Activated CD8-positive, alpha-beta T cell treated with anti-CD3 and anti-CD28 coated beads for 36 hours (primary cell): ENCODE results near the gene RS1. TPM values are rescaled to one million over a fixed set of nuclear protein-coding genes. Genes with fewer than 3 reads are reported as not detected.

Experiments used
- ATAC-seq: fragments of 200-7000 bp; cut with Tn5 transposase; one replicate; pipeline ENCODE4 v1.10.0; 2021; ENCODE audit warnings: mild to moderate bottlenecking, moderate library complexity
- CTCF ChIA-PET: fragments of 350-600 bp; sonication (Branson Sonifier 250); formaldehyde crosslinking; loops from one replicate; lab custom pipeline; 2021; ENCODE audit warnings: antibody characterized with exemption; lab: Charles Lee
- POLR2A ChIA-PET: fragments of 350-600 bp; sonication (Branson Sonifier 250); formaldehyde crosslinking; loops from one replicate; lab custom pipeline; 2021; ENCODE audit warnings: antibody characterized with exemption; lab: Charles Lee
- DNase-seq: peaks from one replicate; pipeline ENCODE4 v3.0.0-alpha.2; 2020
- H3K27ac Mint-ChIP-seq: one replicate; pipeline ENCODE4 v1.8.0; 2021; ENCODE audit warnings: mild to moderate bottlenecking, mixed read lengths
- H3K27me3 Mint-ChIP-seq: one replicate; pipeline ENCODE4 v1.8.0; 2021; ENCODE audit warnings: mixed read lengths
- H3K36me3 Mint-ChIP-seq: one replicate; pipeline ENCODE4 v1.8.0; 2021; ENCODE audit warnings: low read depth, mixed read lengths
- H3K4me1 Mint-ChIP-seq: one replicate; pipeline ENCODE4 v1.8.0; 2021; ENCODE audit warnings: low read depth, mixed read lengths
- H3K4me3 Mint-ChIP-seq: one replicate; pipeline ENCODE4 v1.8.0; 2021; ENCODE audit warnings: mild to moderate bottlenecking, moderate library complexity, mixed read lengths
- H3K9me3 Mint-ChIP-seq: one replicate; pipeline ENCODE4 v1.8.0; 2021; ENCODE audit warnings: mixed read lengths
- CTCF ChIP-seq: fragments of 200-600 bp; IDR thresholded peaks from one replicate; pipeline ENCODE4 v1.8.0; 2022; ENCODE audit warnings: antibody characterized with exemption, mild to moderate bottlenecking
- intact Hi-C: fragments of 100-400 bp; cut with micrococcal nuclease; formaldehyde crosslinking; loops from one replicate; pipeline ENCODE4 v1.10.0; 2022
- total RNA-seq, 2 experiments: library from RNA; stranded (reverse); gene quantifications; one replicate each; pipeline ENCODE4 v1.2.3, GENCODE V29; 2021

Gene RS1
- total RNA-seq = not detected

GRCh38 chrX:18672008-18672407, at the start of gene RS1:
Gene RS1, minus strand, starts transcription at chrX:18672108. Its CDS starts 40 bp downstream, at chrX:18672068.
- DNase-seq (no peak), ATAC-seq (no peak)
- H3K36me3 Mint-ChIP-seq = no peaks in the 10 kb centered on the region
- no peak within 1 kb of the TSS for H3K27ac Mint-ChIP-seq
- H3K4me1 Mint-ChIP-seq = peaks cover 3% of the 10 kb centered on the region
- intact Hi-C loops = no loop called here
- H3K4me3 Mint-ChIP-seq = no peak within 1 kb of the TSS
- TF ChIP-seq CTCF = no peak
- H3K9me3 Mint-ChIP-seq = no peaks in the 10 kb centered on the region
- ChIA-PET CTCF (no interaction called here), POLR2A (no interaction called here)
- H3K27me3 Mint-ChIP-seq = no peaks in the 10 kb centered on the region

DNA sequence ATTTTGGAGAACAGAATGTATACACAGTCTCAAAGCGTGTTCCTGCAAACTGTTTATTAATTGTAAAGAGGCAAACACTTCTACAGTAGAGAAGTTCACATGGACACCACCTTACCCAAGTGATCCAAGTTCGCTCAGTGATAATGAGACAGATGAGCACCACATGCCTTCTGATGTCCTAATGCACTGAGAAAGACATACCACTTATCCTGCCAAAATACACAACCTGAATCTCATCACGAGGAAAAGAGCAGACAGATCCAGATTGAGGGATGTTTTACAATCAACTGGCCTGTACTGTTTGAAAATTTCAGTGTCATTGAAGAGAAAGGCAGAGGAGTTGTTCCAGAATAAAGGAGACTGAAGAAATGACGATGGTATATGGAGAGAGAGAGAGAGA, 47.9 kb upstream of the RS1 start:
- ChIA-PET CTCF (no interaction called here), POLR2A (no interaction called here)
- Mint-ChIP-seq H3K9me3 (no peaks in the 10 kb centered on the region), H3K27ac (no peak overlapping the region), H3K27me3 (no peaks in the 10 kb centered on the region), H3K4me3 (no peak overlapping the region), H3K4me1 (no peaks in the 10 kb centered on the region), H3K36me3 (no peaks in the 10 kb centered on the region)
- ATAC-seq = no peak
- TF ChIP-seq CTCF = no peak
- intact Hi-C loops = no loop called here
- DNase-seq = no peak

DNA sequence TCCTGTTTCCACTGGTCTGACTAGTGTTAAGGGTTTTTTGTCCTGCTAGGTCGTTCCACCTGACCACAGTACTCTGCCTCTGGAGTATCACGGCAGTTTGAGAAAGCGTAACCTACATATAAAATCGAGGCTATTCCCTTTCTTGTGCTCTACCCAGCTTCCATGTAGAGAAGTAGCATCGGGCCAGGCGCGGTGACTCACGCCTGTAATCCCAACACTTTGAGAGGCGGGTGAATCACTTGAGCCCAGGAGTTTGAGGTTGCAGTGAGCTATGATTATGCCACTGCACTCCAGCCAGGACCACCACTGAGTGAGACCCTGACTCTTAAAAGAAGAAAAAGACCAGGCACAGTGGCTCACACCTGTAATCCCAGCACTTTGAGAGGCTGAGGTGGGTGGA, 43.0 kb upstream of the RS1 start:
- H3K4me1 Mint-ChIP-seq = no peaks in the 10 kb centered on the region
- CTCF ChIA-PET = no interaction called here
- H3K36me3 Mint-ChIP-seq = no peaks in the 10 kb centered on the region
- TF ChIP-seq CTCF = no peak
- H3K27ac Mint-ChIP-seq = no peak overlapping the region
- POLR2A ChIA-PET = no interaction called here
- ATAC-seq (no peak), DNase-seq (no peak)
- no peaks in the 10 kb centered on the region for H3K9me3 Mint-ChIP-seq
- intact Hi-C loops = no loop called here
- H3K27me3 Mint-ChIP-seq = no peaks in the 10 kb centered on the region
- H3K4me3 Mint-ChIP-seq = no peak overlapping the region

GRCh38 chrX:18709833-18710232, 37.9 kb upstream of the RS1 start:
- POLR2A ChIA-PET = no interaction called here
- H3K27me3 Mint-ChIP-seq = no peaks in the 10 kb centered on the region
- no peak for ATAC-seq
- no peak for TF ChIP-seq CTCF
- no peak overlapping the region for H3K27ac Mint-ChIP-seq
- CTCF ChIA-PET = no interaction called here
- intact Hi-C loops = no loop called here
- peaks cover 4% of the 10 kb centered on the region for H3K4me1 Mint-ChIP-seq
- no peaks in the 10 kb centered on the region for H3K9me3 Mint-ChIP-seq
- no peaks in the 10 kb centered on the region for H3K36me3 Mint-ChIP-seq
- no peak for DNase-seq
- H3K4me3 Mint-ChIP-seq = no peak overlapping the region

- Mint-ChIP-seq H3K27ac (no peak within 1 kb of the TSS), H3K27me3 (no peaks in the 10 kb centered on the region), H3K4me3 (no peak within 1 kb of the TSS), H3K9me3 (no peaks in the 10 kb centered on the region), H3K4me1 (peaks cover 4% of the 10 kb centered on the region), H3K36me3 (no peaks in the 10 kb centered on the region)
- no peak for TF ChIP-seq CTCF
- DNase-seq (no peak), ATAC-seq (no peak)
- ChIA-PET POLR2A (no interaction called here), CTCF (interaction anchor here (0.7 kb wide), 1 partner anchor 20 kb away, joined by 3 read pairs; no protein-coding TSS in a partner anchor)
- intact Hi-C loops = no loop called here
Measured at GRCh38 chrX:18707426-18708049, 35.6 kb upstream of the RS1 start, which contains the start of gene PPEF1. Gene PPEF1, plus strand, starts transcription at chrX:18707645. Its CDS starts 136 bp downstream, at chrX:18707781.
